H9 (cell line): ENCODE data around the gene ADAMTS13. TPM values are rescaled to one million over a fixed set of nuclear protein-coding genes. Genes with fewer than 3 reads are reported as not detected.

ENCODE experiments used
- DNase-seq: peaks from one replicate; pipeline ENCODE4 v3.0.0-alpha.2; 2017
- H2AFZ ChIP-seq: one replicate; pipeline ENCODE4 v1.6.1; 2013; ENCODE audit warnings: mild to moderate bottlenecking, low read length, control low read depth, moderate library complexity
- H2AK5ac ChIP-seq: 2 replicates; pipeline ENCODE4 v1.6.1; 2013; ENCODE audit warnings: low read length, control low read depth, mixed read lengths; ENCODE audit not compliant: insufficient read length
- H2BK120ac ChIP-seq: one replicate; pipeline ENCODE4 v1.6.1; 2013; ENCODE audit warnings: low read depth, mild to moderate bottlenecking, low read length, control low read depth, inconsistent platforms; ENCODE audit not compliant: poor library complexity, severe bottlenecking
- H2BK12ac ChIP-seq: 2 replicates; pipeline ENCODE4 v1.6.1; 2013; ENCODE audit warnings: low read length, control low read depth, mixed read lengths, low read depth; ENCODE audit not compliant: insufficient read length
- H2BK15ac ChIP-seq: 2 replicates; pipeline ENCODE4 v1.6.1; 2013; ENCODE audit warnings: low read depth, low read length, control low read depth
- H2BK20ac ChIP-seq: one replicate; pipeline ENCODE4 v1.6.1; 2013; ENCODE audit warnings: low read depth, mild to moderate bottlenecking, low read length, control low read depth, inconsistent platforms; ENCODE audit not compliant: poor library complexity, severe bottlenecking
- H2BK5ac ChIP-seq: 2 replicates; pipeline ENCODE4 v1.6.1; 2013; ENCODE audit warnings: low read length, control low read depth, mixed read lengths; ENCODE audit not compliant: insufficient read length
- H3K14ac ChIP-seq: 2 replicates; pipeline ENCODE4 v1.6.1; 2013; ENCODE audit warnings: low read length, control low read depth; ENCODE audit not compliant: insufficient read depth
- H3K18ac ChIP-seq: 2 replicates; pipeline ENCODE4 v1.6.1; 2013; ENCODE audit warnings: low read depth, mild to moderate bottlenecking, mixed read lengths, low read length, control low read depth; ENCODE audit not compliant: insufficient read length
- H3K23ac ChIP-seq: 2 replicates; pipeline ENCODE4 v1.6.1; 2013; ENCODE audit warnings: low read length, control low read depth, mixed read lengths, low read depth; ENCODE audit not compliant: insufficient read length
- H3K23me2 ChIP-seq: 2 replicates; pipeline ENCODE4 v1.6.1; 2013; ENCODE audit warnings: low read depth, mild to moderate bottlenecking, mixed read lengths, low read length, control low read depth; ENCODE audit not compliant: insufficient read length, poor library complexity, severe bottlenecking
- H3K27ac ChIP-seq: 2 replicates; pipeline ENCODE4 v1.5.1; 2013; ENCODE audit warnings: low read length, control low read depth, mixed read lengths, low read depth; ENCODE audit not compliant: insufficient read length
- H3K27me3 ChIP-seq: 2 replicates; pipeline ENCODE4 v1.6.1; 2013; ENCODE audit warnings: low read length, control low read depth, inconsistent platforms; ENCODE audit not compliant: insufficient read depth
- H3K4ac ChIP-seq: 2 replicates; pipeline ENCODE4 v1.6.1; 2013; ENCODE audit warnings: low read depth, mild to moderate bottlenecking, control low read depth, inconsistent platforms, low read length, moderate library complexity
- H3K4me1 ChIP-seq: 2 replicates; pipeline ENCODE4 v1.6.1; 2013; ENCODE audit warnings: low read length, control low read depth, inconsistent platforms; ENCODE audit not compliant: insufficient read depth
- H3K4me2 ChIP-seq: 2 replicates; pipeline ENCODE4 v1.6.1; 2013; ENCODE audit warnings: low read length, control low read depth, mixed read lengths; ENCODE audit not compliant: insufficient read length, insufficient read depth
- H3K56ac ChIP-seq: 2 replicates; pipeline ENCODE4 v1.6.1; 2013; ENCODE audit warnings: low read depth, mild to moderate bottlenecking, mixed read lengths, low read length, control low read depth; ENCODE audit not compliant: insufficient read length
- H3K79me1 ChIP-seq: 2 replicates; pipeline ENCODE4 v1.6.1; 2013; ENCODE audit warnings: low read depth, mild to moderate bottlenecking, moderate library complexity, low read length, control low read depth, inconsistent platforms; ENCODE audit not compliant: insufficient read depth, poor library complexity, severe bottlenecking
- H3K79me2 ChIP-seq: 2 replicates; pipeline ENCODE4 v1.6.1; 2013; ENCODE audit warnings: low read length, control low read depth, inconsistent platforms; ENCODE audit not compliant: insufficient read depth
- H3K9ac ChIP-seq: 2 replicates; pipeline ENCODE4 v1.6.1; 2013; ENCODE audit warnings: low read length, control low read depth, mixed read lengths; ENCODE audit not compliant: insufficient read length; ENCODE audit errors: extremely low read depth
- H3K9me3 ChIP-seq: one replicate; pipeline ENCODE4 v1.6.1; 2013; ENCODE audit warnings: low read depth, low read length, inconsistent platforms; ENCODE audit not compliant: control insufficient read depth
- H3T11ph ChIP-seq: one replicate; pipeline ENCODE4 v1.6.1; 2013; ENCODE audit warnings: mild to moderate bottlenecking, low read length, control low read depth, inconsistent platforms
- H4K20me1 ChIP-seq: one replicate; pipeline ENCODE4 v1.6.1; 2013; ENCODE audit not compliant: control insufficient read depth, insufficient read length, insufficient read depth
- H4K5ac ChIP-seq: 2 replicates; pipeline ENCODE4 v1.6.1; 2013; ENCODE audit warnings: low read depth, mild to moderate bottlenecking, mixed read lengths, low read length, control low read depth; ENCODE audit not compliant: insufficient read length
- H4K8ac ChIP-seq: replicated peaks from 2 replicates; pipeline ENCODE4 v1.6.1; 2013; ENCODE audit warnings: low read length, control low read depth, mixed read lengths, low read depth; ENCODE audit not compliant: insufficient read length
- H4K91ac ChIP-seq: 2 replicates; pipeline ENCODE4 v1.6.1; 2013; ENCODE audit warnings: low read depth, mild to moderate bottlenecking, moderate library complexity, mixed read lengths, low read length, control low read depth; ENCODE audit not compliant: insufficient read length
- H3K27ac Mint-ChIP-seq, 3 experiments: 2 replicates in 2 of 3; 3 replicates in 1 of 3; pipeline ENCODE4 v1.8.0; 2020 to 2021; ENCODE audit warnings: mixed read lengths in 3 of 3, mild to moderate bottlenecking in 1 of 3, moderate library complexity in 1 of 3
- H3K27me3 Mint-ChIP-seq: 2 replicates; pipeline ENCODE4 v1.8.0; 2021; ENCODE audit warnings: low read depth, mild to moderate bottlenecking, moderate library complexity, mixed read lengths
- H3K36me3 Mint-ChIP-seq, 3 experiments: 2 replicates in 2 of 3; 3 replicates in 1 of 3; pipeline ENCODE4 v1.8.0; 2020 to 2021; ENCODE audit warnings: low read depth in 3 of 3, mixed read lengths in 3 of 3; ENCODE audit not compliant: insufficient read depth in 1 of 3
- H3K4me1 Mint-ChIP-seq, 2 experiments: 2 replicates each; pipeline ENCODE4 v1.8.0; 2020; ENCODE audit warnings: mixed read lengths in 2 of 2
- H3K4me3 Mint-ChIP-seq, 2 experiments: 2 replicates in 1 of 2; 3 replicates in 1 of 2; pipeline ENCODE4 v1.8.0; 2020 to 2021; ENCODE audit warnings: mild to moderate bottlenecking in 2 of 2, mixed read lengths in 2 of 2, moderate library complexity in 1 of 2
- H3K9me3 Mint-ChIP-seq, 2 experiments: 2 replicates in 1 of 2; 3 replicates in 1 of 2; pipeline ENCODE4 v1.8.0; 2020; ENCODE audit warnings: mild to moderate bottlenecking in 2 of 2, mixed read lengths in 2 of 2, moderate library complexity in 1 of 2
- CTCF ChIP-seq: fragments of 200-600 bp; sonication (generic); conservative IDR thresholded peaks from 3 replicates; pipeline ENCODE4 v1.8.0; 2021; ENCODE audit warnings: antibody characterized with exemption, mild to moderate bottlenecking
- WGBS: extraction: QIAGEN DNeasy Blood & Tissue Kit; methylation state at CpG from one replicate; pipeline ENCODE4 v1.1.7; 2013; ENCODE audit warnings: missing lambda C conversion rate, low lambda C conversion rate, mixed read lengths; ENCODE audit not compliant: insufficient read length; ENCODE audit errors: extremely low coverage; 5-methylcytosine and 5-hydroxymethylcytosine counted together
- total RNA-seq: library from RNA; stranded (reverse); gene quantifications from 2 replicates; pipeline ENCODE4 v1.2.1, GENCODE V29; 2021

ADAMTS13 gene
- total RNA-seq, 1 experiment from 2014 or later = 8.8 TPM

DNA sequence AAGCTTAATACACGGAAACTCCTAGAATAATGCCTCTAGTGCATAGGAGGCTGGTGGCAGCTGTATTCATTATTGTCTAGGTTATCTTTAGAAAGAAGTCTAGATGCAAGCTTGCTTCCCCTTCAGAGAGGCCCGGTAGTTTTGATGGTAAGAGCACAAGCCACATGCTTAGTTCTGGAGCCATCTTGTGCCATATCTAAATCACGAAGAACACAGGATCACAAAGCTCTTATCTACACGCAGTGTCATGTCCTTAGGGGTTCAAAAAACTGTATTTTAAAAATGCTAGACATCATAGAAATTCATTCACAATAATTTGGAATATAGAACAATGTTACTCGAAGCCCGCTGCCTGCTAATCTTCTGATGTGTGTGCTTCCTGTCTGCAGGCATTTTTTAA is 43.8 kb downstream of the ADAMTS13 start:
- Histone ChIP-seq H3T11ph (no peak overlapping the region), H2BK5ac (no peak overlapping the region), H4K5ac (no peak overlapping the region), H3K4ac (no peak overlapping the region), H2AK5ac (no peak overlapping the region), H3K9ac (no peak overlapping the region), H3K4me1 (peaks cover 4% of the 10 kb centered on the region; the same call in 1 of the 2 replicates), H3K14ac (no peak overlapping the region), H2BK120ac (no peak overlapping the region), H3K27ac (no peak overlapping the region), H3K4me2 (no peak overlapping the region), H3K79me2 (no peaks in the 10 kb centered on the region), H2AFZ (no peak overlapping the region), H2BK15ac (no peak overlapping the region), H3K27me3 (no peaks in the 10 kb centered on the region), H4K8ac (no peak overlapping the region), H2BK20ac (no peak overlapping the region), H3K9me3 (no peaks in the 10 kb centered on the region), H3K23me2 (no peaks in the 10 kb centered on the region), H2BK12ac (no peak overlapping the region), H4K91ac (no peak overlapping the region), H3K56ac (no peak overlapping the region), H3K18ac (no peak overlapping the region), H3K79me1 (no peaks in the 10 kb centered on the region), H3K23ac (no peak overlapping the region), H4K20me1 (peaks cover 2% of the 10 kb centered on the region)
- Mint-ChIP-seq H3K36me3 (peaks cover 0 to 14% (median 5%) of the 10 kb centered on the region in 3 experiments; a peak in 4 of 7 replicates), H3K9me3 (no peaks in the 10 kb centered on the region; a peak in 1 of 5 replicates), H3K27ac (no peak overlapping the region), H3K27me3 (no peaks in the 10 kb centered on the region), H3K4me3 (no peak overlapping the region), H3K4me1 (peaks cover 6 to 19% of the 10 kb centered on the region in 2 experiments)
- no peak for DNase-seq
- WGBS = no CpG with 5 or more reads among the region's 6 CpGs
- TF ChIP-seq CTCF = no peak
